HAP-1 (cell line): ENCODE data around the gene SKP1.

ENCODE experiments used
- DNase-seq, 2 experiments: peaks; one replicate each; pipeline ENCODE4 v3.0.0-alpha.2; 2016 to 2020; ENCODE audit warnings: low spot score in 2 of 2
- H3K27me3 ChIP-seq: fragments of 250-450 bp; sonication (Bioruptor Pico); 2 replicates; pipeline ENCODE4 v1.5.1; 2020; ENCODE audit warnings: low read depth, mild to moderate bottlenecking, moderate library complexity
- H3K36me3 ChIP-seq: fragments of 250-450 bp; sonication (Bioruptor Pico); replicated peaks from 2 replicates; pipeline ENCODE4 v1.5.1; 2020; ENCODE audit warnings: mild to moderate bottlenecking
- H3K4me1 ChIP-seq: fragments of 250-450 bp; sonication (Bioruptor Pico); 2 replicates; pipeline ENCODE4 v1.5.1; 2020; ENCODE audit warnings: mild to moderate bottlenecking
- H3K4me3 ChIP-seq: fragments of 250-450 bp; sonication (Bioruptor Pico); 2 replicates; pipeline ENCODE4 v1.5.1; 2020; ENCODE audit warnings: mild to moderate bottlenecking, moderate library complexity
- H3K9me3 ChIP-seq: fragments of 250-450 bp; sonication (Bioruptor Pico); 2 replicates; pipeline ENCODE4 v1.5.1; 2020; ENCODE audit warnings: mild to moderate bottlenecking, moderate library complexity
- in situ Hi-C: fragments of 300-500 bp; cut with MboI; formaldehyde crosslinking; loops from 3 replicates; pipeline ENCODE4 v1.14.3; 2020; ENCODE audit warnings: low sequenced_read_pairs, inconsistent platforms, mixed read lengths

The SKP1 gene

DNA sequence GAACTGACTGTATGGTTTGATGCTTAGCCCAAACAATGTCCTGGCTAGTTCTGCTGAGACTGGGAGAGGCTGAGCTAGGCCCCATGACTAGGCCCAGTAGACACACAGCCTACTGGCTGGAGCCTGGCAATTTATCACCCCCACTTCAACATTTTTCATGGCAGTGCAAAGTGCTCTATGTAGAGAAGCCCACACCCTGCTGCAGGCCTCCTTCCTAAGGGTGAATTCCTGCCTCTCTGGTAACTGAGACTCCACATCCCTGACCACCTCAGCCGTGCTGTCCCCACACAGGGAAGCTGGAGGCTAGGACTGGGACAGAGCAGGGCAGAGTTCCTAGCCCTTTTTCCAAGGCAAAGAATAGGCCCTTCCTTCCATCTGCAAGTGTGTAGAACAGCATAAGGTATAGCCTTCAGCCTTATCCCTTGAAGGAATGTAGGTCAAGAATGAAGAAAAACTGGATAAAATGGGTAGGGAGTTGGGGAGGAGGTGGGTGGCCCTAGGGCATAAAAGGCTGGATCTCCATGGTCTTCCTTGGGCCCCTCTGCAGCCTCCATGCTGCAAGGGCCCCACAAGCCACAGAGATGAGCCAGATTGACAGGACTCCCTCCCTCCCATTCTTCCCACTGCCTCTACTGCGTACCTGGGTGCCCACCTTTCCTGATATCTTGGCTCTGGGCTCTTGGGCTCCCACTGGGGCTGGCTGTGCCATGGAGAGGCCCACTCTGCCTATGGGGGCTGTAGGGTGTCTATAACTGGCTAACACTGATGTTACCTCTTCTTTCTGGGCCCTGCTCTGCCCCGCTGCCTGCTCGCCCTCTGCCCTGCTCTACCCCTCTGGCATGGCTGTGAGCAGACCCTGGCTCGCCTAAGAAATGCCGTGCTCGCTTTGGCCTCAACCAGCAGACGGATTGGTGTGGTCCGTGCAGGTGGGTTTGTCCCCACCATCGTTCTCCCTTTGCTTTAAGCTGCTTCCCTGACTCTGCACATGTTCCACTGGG is 32.5 kb downstream of the SKP1 start:
- no peak overlapping the region for H3K4me3 ChIP-seq
- H3K36me3 ChIP-seq = peaks cover 59% of the 10 kb centered on the region
- in situ Hi-C loops = loop anchor here (5.0 kb wide), 1 partner anchor 107 kb away; no protein-coding TSS in a partner anchor
- H3K27me3 ChIP-seq = no peaks in the 10 kb centered on the region
- DNase-seq = no peak
- no peaks in the 10 kb centered on the region for H3K4me1 ChIP-seq
- H3K9me3 ChIP-seq = no peaks in the 10 kb centered on the region

DNA sequence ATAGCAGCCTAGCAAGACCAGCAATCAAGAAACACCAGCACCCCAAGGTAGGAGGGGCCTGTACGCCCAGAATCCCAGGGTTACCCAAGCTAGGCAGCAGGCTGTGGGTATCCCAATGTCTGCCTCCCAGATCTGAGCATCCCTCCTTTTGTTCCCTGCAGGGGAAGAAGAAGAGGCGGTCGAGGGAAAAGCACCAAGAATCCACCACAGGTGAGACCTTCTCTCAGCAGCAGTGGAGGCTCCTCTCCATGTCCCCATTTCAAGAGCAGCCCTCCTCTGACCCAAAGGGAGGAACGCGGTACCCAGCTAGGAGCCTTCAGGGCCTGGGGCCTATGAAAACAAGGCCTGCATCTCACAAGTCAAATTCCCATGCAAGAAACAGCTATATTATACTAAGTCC is 33.3 kb downstream of the SKP1 start:
- Histone ChIP-seq H3K27me3 (no peaks in the 10 kb centered on the region), H3K36me3 (peaks cover 52% of the 10 kb centered on the region), H3K9me3 (no peaks in the 10 kb centered on the region), H3K4me3 (no peak overlapping the region), H3K4me1 (no peaks in the 10 kb centered on the region)
- in situ Hi-C loops = loop anchor here (5.0 kb wide), 1 partner anchor 106 kb away; no protein-coding TSS in a partner anchor
- DNase-seq = no peak

DNA sequence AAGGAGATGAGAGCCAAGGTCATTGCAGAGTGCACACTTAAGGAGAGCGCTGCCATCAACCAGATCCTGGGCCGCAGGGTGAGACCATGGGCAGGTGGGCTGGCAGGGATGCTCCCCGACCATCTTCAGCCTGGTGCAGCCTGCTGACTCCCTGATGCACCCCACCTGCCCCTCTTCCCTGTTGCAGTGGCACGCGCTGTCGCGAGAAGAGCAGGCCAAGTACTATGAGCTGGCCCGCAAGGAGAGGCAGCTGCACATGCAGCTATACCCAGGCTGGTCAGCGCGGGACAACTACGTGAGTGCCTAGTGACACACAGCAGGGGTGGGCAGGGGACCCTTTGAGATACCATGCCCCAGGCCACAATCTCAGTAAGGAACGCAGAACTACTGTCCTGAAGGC is 33.9 kb downstream of the SKP1 start:
- in situ Hi-C loops = loop anchor here (5.0 kb wide), 1 partner anchor 106 kb away; no protein-coding TSS in a partner anchor
- Histone ChIP-seq H3K9me3 (no peaks in the 10 kb centered on the region), H3K36me3 (peaks cover 47% of the 10 kb centered on the region), H3K4me3 (no peak overlapping the region), H3K4me1 (no peaks in the 10 kb centered on the region), H3K27me3 (no peaks in the 10 kb centered on the region)
- no peak for DNase-seq

DNA sequence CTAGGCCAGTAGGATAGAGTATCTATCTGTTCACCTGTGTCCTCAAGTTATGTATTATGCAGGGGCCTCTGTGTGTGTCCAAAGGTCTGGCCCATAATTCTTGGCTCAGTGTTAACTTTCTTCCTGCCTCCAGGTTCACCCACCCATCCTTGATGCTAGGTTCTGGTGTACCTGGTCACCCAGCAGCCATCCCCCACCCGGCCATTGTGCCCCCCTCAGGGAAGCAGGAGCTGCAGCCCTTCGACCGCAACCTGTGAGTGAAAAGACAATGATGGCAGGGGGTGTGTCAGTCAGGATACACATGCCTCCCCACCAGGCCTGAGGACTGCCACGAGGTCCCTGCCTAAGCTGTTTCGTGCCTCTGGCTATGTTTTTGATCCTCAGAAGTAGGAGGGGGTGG is 34.7 kb downstream of the SKP1 start:
- H3K36me3 ChIP-seq = peaks cover 41% of the 10 kb centered on the region
- H3K4me3 ChIP-seq = no peak overlapping the region
- H3K9me3 ChIP-seq = no peaks in the 10 kb centered on the region
- no peak for DNase-seq
- no peaks in the 10 kb centered on the region for H3K27me3 ChIP-seq
- in situ Hi-C loops = loop anchor here (5.0 kb wide), 1 partner anchor 105 kb away; no protein-coding TSS in a partner anchor
- H3K4me1 ChIP-seq = no peaks in the 10 kb centered on the region

DNA sequence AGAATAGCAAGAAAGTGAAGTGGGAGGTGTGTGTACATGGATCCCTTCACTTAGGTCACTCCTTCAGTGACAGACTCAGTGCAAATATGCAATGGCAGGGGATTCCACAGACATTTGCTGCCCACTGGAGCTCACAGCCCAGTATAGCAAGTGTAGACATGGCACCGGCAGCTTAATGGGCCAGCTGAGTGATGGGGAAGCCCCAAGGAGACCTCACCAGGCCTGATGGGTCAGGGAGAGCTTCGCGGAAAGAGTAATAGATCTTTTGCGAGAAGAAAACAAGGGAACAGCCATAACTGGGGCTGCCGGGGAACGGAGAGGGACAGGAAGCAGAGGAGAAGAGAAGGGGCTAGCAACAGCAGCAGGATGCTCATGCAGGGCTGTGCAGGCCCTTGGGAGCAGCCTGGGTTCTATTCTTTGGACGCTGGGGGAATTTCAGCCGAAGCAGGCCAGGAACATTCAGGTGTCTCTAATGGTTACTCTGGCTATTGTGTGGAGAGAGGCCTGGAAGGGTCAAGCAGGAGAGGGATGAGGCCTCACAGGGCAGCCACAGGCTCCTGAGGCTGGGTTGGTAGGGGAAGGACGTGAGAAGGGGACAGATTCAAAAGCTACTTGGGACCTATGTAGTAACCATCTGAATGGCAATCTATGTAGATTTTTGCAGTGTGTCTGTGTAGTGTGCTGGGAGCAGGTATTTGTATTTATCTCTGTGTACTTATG is 35.3 kb downstream of the SKP1 start:
- H3K36me3 ChIP-seq = peaks cover 44% of the 10 kb centered on the region
- in situ Hi-C loops = loop anchor here (5.0 kb wide), 1 partner anchor 104 kb away; no protein-coding TSS in a partner anchor
- H3K9me3 ChIP-seq = no peaks in the 10 kb centered on the region
- no peaks in the 10 kb centered on the region for H3K27me3 ChIP-seq
- H3K4me3 ChIP-seq = no peak overlapping the region
- no peaks in the 10 kb centered on the region for H3K4me1 ChIP-seq
- DNase-seq = no peak

DNA sequence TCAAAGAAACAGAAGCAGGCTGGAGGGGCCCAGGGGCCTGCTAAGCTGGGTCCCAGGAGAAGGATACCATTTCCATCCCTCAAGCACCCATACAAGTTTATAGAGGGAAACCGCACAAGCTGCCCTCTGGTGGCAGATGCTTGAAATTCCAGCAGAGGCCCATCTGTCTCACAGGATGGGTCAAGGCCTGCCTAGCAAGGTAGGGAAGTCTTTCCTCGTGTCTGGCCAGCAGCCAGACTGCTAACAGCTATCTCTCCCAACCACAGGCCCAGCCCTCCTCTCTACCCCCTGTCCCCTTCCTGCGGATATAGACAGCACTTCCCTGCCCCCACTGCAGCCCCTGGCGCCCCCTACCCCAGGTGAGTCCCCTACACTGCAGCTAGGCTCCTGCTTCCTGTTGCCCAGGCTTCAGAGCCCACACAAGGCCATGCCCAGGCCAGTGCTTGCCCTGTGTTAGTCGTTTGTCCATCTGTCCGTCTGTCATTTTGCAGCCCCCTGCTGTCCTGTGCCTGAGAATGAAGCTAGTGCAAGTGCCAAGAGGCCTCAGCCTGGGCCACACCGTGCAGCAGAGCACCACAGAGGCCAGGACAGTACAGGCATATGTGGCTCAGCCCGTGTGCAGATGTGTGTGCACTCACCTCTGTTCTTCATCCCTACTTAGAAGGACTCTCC is 36.1 kb downstream of the SKP1 start:
- peaks cover 43% of the 10 kb centered on the region for H3K36me3 ChIP-seq
- H3K9me3 ChIP-seq = no peaks in the 10 kb centered on the region
- H3K27me3 ChIP-seq = no peaks in the 10 kb centered on the region
- peak; percentile 56 to 79 for DNase-seq
- no peak overlapping the region for H3K4me3 ChIP-seq
- H3K4me1 ChIP-seq = no peaks in the 10 kb centered on the region
- in situ Hi-C loops = loop anchor here (5.0 kb wide), 1 partner anchor 103 kb away; no protein-coding TSS in a partner anchor

DNA sequence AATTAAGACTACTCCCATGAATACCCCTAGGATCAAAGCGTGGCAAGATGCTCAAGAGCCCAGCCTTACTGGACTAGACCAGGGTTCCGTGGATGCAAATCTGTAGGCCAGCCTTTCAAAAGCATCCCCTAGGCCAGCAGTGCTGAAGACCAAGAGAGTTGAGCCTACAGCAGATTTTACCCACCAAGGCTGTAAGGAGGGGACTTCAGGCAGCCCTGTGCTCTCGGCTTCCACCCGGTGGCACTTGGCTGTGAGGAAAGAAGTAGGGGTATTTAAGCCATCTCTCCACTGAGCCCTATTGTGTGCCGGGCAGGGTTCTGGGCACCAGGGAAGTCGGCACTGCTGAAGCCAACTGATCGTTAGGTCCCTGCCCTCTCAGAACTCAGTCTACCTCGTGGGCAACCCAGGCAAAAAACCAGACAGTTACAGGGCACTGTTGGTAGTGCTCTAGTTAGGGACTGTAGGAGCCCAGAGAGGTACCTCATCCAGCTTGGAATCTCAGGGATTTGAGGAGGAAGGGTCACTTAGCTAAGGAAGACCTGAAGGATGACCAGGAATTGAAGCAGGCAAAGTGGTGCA is 36.8 kb downstream of the SKP1 start:
- in situ Hi-C loops = loop anchor here (5.0 kb wide), 1 partner anchor 103 kb away; no protein-coding TSS in a partner anchor
- Histone ChIP-seq H3K4me1 (no peaks in the 10 kb centered on the region), H3K36me3 (peaks cover 41% of the 10 kb centered on the region), H3K27me3 (no peaks in the 10 kb centered on the region), H3K9me3 (no peaks in the 10 kb centered on the region), H3K4me3 (no peak overlapping the region)
- DNase-seq = no peak

DNA sequence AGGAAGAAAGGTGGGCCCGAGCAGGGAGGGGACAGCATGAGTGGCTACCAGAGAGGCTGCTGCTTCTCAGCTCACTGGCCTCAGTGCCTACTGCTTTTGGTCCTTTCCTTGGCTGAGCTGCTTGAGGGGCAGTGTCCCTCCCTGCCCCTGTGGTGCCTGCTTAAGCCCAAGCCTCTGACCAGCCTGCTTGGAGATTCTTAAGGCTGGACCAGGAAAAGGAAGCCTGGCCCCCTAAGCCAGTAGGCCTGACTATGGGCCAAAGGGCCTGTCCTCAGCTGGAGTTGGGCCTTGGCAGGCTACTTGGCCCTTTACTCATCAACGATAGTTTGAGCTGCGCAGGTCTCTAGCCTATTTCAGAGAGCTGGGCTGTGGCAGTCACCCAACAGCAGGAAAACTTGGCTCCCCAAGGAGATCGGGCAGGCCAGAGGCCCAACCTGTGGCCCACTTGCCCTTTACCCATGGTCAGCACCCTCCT is 37.3 kb downstream of the SKP1 start:
- Histone ChIP-seq H3K27me3 (no peaks in the 10 kb centered on the region), H3K9me3 (no peaks in the 10 kb centered on the region), H3K4me1 (no peaks in the 10 kb centered on the region), H3K36me3 (peaks cover 41% of the 10 kb centered on the region), H3K4me3 (no peak overlapping the region)
- no peak for DNase-seq
- in situ Hi-C loops = no loop called here

DNA sequence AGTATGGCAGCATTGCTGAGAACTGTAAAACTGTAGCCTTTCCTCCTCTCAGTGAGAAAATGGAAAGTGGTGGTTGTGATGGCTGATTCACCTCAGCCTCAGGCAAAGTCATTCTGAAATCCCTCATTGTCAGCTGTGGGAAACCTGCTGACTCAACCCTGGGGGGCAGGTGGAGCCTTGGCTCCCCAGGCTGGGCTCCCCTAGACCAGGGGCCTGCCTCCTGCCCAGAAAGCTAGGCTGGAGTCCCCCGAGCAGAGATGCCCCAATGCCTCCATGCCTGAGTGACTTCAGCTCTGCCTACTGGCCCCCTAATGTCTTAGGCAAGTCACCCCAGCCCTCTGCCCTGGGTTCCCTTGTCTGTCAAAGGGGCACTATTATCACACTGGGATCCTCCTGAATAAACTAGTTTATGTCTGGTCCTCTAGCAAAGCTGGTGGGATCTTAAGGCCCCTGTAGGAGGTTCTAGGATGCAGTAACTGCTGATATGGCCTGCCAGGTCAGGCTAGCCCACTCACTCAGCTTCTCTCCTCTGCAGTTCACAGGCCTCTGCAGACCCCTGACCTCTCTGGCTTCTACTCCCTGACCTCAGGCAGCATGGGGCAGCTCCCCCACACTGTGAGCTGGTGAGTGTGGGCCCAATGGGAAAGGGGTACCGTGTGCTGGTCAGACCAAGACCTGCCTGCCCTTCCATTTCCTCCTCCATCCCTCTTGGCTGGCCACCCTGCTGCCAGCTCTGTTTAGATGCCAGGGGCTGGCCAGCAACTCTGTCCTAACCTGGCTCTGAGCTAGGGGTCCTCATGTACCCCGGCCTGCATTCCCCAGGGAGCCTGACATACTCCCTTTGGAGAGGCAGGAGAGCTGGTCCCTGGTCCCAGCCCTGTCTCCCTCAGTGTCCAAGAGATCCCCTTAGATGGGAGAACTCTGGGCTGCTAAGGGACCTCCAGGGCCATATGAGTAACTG is 38.1 kb downstream of the SKP1 start:
- Histone ChIP-seq H3K9me3 (no peaks in the 10 kb centered on the region), H3K4me3 (no peak overlapping the region), H3K27me3 (no peaks in the 10 kb centered on the region), H3K4me1 (no peaks in the 10 kb centered on the region), H3K36me3 (peaks cover 38% of the 10 kb centered on the region)
- in situ Hi-C loops = no loop called here
- DNase-seq = peak in 1 of 2 experiments; percentile 5

DNA sequence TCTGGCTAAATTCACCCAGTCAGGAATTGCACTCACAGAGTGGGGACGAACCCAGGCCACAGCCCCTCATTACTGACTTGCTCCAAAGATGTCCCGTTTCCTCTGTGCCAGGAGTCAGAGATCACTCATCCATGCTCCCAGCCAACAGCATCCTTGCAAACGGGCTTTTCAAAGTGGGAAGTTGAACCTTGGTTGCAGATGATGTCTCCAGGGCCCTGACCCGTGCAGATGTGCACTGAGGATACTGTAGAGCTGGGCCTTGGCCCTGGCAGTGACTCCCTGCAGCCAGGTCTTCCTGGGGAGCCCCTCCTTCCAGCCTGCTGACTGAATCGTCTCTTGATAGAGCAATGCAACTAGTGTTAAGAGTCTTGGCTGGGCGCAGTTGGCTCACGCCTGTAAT is 40.0 kb downstream of the SKP1 start:
- Histone ChIP-seq H3K4me3 (no peak overlapping the region), H3K4me1 (no peaks in the 10 kb centered on the region), H3K27me3 (no peaks in the 10 kb centered on the region), H3K36me3 (peaks cover 25% of the 10 kb centered on the region), H3K9me3 (no peaks in the 10 kb centered on the region)
- DNase-seq = no peak
- in situ Hi-C loops = no loop called here

DNA sequence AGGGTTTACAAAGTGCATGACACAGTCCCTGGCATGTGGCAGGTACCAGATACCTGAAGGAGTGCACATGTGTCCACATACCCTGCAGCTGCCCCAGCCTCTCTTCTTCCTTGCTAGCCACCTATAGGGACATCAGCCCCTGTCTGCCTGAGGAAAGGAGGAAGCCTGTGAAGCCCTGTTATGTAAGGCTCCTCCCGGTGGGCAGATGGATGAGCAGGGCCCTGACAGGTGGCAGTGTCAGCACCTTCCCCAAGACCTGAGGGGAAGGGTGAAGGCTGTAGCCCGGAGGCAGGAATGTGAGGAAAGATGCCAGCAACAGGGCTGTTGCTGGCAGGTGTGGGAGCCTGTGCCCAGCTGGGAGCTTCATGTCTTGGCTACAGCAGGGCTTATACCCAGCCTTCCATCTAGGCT is 40.5 kb downstream of the SKP1 start:
- H3K4me1 ChIP-seq = no peaks in the 10 kb centered on the region
- no peak overlapping the region for H3K4me3 ChIP-seq
- no peaks in the 10 kb centered on the region for H3K9me3 ChIP-seq
- in situ Hi-C loops = no loop called here
- H3K27me3 ChIP-seq = no peaks in the 10 kb centered on the region
- peaks cover 25% of the 10 kb centered on the region for H3K36me3 ChIP-seq
- DNase-seq = no peak

DNA sequence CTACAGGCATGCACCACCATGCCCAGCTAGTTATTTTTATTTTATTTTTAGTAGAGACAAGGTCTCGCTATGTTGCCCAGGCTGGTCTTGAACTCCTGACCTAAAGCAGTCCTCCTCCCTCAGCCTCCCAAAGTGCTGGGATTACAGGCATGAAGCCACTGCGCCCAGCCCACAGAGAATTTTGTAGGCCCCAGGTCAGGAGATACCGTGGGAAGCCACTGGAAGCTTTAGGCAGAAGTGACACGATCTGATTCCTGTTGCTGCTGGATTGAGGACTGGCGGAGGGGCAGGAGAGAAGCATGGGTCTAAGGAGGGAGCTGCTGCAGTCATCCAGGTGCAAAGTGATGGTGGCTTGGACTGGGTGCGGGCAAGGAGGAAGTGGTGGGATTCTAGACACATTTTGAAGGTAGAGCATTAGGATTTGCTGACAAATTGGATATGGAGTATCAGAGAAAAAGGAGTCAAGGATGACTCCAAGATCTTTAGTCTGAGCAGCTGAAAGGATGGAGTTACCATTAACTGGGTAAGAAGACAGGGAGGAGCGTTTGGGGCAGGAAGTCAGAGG is 41.6 kb downstream of the SKP1 start:
- H3K36me3 ChIP-seq = peaks cover 25% of the 10 kb centered on the region
- no peak overlapping the region for H3K4me3 ChIP-seq
- in situ Hi-C loops = no loop called here
- no peaks in the 10 kb centered on the region for H3K27me3 ChIP-seq
- H3K9me3 ChIP-seq = no peaks in the 10 kb centered on the region
- H3K4me1 ChIP-seq = no peaks in the 10 kb centered on the region
- DNase-seq = no peak
